C4-2B (cell line): ENCODE results near the gene PGBD2.

Source experiments
- CTCF ChIP-seq: fragments of 450-650 bp; conservative IDR thresholded peaks from 2 replicates; pipeline ENCODE4 v1.5.1; 2017; ENCODE audit warnings: mild to moderate bottlenecking
- ZFX ChIP-seq: fragments of 450-650 bp; IDR thresholded peaks from 2 replicates; pipeline ENCODE4 v1.6.1; 2017

- TF ChIP-seq CTCF (no peak), ZFX (no peak)
Observed at GRCh38 chr1:248881261-248881660, 24.8 kb upstream of the PGBD2 start.
